AG09319 (cell line): ENCODE results near the gene HBG2.

ENCODE experiments used
- DNase-seq: peaks from one replicate; pipeline ENCODE4 v3.0.0-alpha.2; 2010; ENCODE audit warnings: low read depth; ENCODE audit errors: extremely low read depth
- TF ChIP-seq, protein P1 (sequence below): IDR thresholded peaks from 2 replicates; pipeline ENCODE4 v1.5.1; 2011; ENCODE audit warnings: low read depth, mild to moderate bottlenecking, inconsistent platforms, low read length, moderate library complexity

The HBG2 gene

GRCh38 chr11:5280582-5281102 lies 26.1 kb upstream of the HBG2 start:
- DNase-seq, result peak; percentile 95
- TF ChIP-seq, protein P1, sequence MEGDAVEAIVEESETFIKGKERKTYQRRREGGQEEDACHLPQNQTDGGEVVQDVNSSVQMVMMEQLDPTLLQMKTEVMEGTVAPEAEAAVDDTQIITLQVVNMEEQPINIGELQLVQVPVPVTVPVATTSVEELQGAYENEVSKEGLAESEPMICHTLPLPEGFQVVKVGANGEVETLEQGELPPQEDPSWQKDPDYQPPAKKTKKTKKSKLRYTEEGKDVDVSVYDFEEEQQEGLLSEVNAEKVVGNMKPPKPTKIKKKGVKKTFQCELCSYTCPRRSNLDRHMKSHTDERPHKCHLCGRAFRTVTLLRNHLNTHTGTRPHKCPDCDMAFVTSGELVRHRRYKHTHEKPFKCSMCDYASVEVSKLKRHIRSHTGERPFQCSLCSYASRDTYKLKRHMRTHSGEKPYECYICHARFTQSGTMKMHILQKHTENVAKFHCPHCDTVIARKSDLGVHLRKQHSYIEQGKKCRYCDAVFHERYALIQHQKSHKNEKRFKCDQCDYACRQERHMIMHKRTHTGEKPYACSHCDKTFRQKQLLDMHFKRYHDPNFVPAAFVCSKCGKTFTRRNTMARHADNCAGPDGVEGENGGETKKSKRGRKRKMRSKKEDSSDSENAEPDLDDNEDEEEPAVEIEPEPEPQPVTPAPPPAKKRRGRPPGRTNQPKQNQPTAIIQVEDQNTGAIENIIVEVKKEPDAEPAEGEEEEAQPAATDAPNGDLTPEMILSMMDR, result no peak

DNA sequence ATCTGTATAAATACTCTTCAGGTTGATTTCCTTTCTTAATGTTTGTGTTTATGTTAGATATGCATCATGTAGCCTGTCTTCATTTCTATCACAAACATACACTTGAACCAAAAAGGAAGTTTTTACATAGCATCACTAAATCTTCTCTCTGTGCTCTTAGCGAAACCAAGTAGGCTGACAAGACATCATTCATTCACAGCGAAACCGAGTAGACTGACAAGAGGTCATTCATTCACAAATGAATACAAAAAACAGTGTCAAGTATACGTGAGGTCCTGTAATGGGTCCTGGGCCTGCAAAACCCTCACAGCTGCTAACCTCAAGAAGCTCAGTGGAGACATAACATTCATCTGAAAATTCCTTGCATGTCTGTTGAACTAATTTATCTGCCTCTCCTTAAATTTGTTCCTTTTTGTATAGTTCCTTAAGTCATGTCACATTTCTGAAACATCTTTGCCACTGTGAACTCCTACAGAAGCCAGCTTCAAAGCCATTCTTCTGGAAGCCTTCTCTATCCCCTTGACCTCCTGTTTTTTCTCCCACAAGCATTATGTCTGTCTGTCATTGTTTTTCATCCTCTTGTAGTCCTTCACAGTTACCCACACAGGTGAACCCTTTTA lies 25.0 kb upstream of the HBG2 start:
- TF ChIP-seq, protein P1, result no peak
- no peak for DNase-seq

- TF ChIP-seq, protein P1, result no peak
- no peak for DNase-seq
Observed at GRCh38 chr11:5277807-5278382, 23.3 kb upstream of the HBG2 start.

- TF ChIP-seq, protein P1, result no peak
- no peak for DNase-seq
Observed at GRCh38 chr11:5276697-5277096, 22.1 kb upstream of the HBG2 start.

GRCh38 chr11:5275369-5276110 lies 21.0 kb upstream of the HBG2 start:
- DNase-seq, result no peak
- TF ChIP-seq, protein P1, result no peak

GRCh38 chr11:5274395-5274794 lies 19.8 kb upstream of the HBG2 start:
- TF ChIP-seq, protein P1, result no peak
- no peak for DNase-seq

DNA sequence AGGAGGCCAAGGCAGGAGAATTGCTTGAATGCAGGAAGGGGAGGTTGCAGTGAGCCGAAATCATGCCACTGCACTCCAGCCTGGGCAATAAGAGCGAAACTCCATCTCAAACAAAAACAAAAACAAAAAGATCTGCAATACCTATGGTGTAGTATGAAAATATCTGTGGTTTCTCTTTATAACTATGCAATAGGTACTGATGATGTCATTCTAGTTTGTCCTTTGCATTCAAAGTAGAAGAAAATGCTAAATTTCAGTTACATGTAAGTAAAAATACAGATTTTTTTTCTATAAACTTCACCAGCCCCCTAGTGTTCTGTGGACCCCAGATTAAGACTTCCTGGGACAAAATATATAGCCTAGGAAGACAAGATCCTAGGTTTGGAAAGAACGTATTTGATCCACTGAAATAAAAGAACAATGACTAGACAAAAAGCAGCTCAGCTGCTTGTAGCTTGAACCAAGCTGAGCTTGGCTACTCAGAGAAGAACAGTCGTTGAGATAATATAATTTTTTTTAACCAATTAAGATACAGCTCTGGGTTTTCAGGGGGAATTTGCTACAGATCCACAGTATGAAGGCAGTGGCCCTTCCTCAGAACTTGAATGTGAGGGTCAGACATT lies 17.9 kb upstream of the HBG2 start:
- TF ChIP-seq, protein P1, result no peak
- DNase-seq, result no peak
